Measurements from ENCODE around the gene SNAPIN.
A peak's percentile ranks its signal among the peaks of the same experiment; 100 is the strongest.

Gene SNAPIN

GRCh38 chr1:153658400-153659174, at the start of gene SNAPIN:
TSS of gene SNAPIN (plus strand) at chr1:153658703. CDS start at chr1:153658744, 41 bp downstream.
- peak within 1 kb of the TSS; percentile 97 for H3K27ac Mint-ChIP-seq
- H3K4me1 Mint-ChIP-seq (ENCODE audit: low read depth), result peaks cover 14% of the 10 kb centered on the region
- peaks cover 14% of the 10 kb centered on the region for H3K36me3 Mint-ChIP-seq (ENCODE audit: low read depth)
- no peaks in the 10 kb centered on the region for H3K27me3 Mint-ChIP-seq
- H3K4me3 Mint-ChIP-seq, result peak within 1 kb of the TSS; percentile 97
- DNase-seq, result peak; percentile 95
- no peaks in the 10 kb centered on the region for H3K9me3 Mint-ChIP-seq

GRCh38 chr1:153608742-153609584, 49.5 kb upstream of the SNAPIN start:
- Mint-ChIP-seq H3K9me3 (no peaks in the 10 kb centered on the region), H3K4me1 (ENCODE audit: low read depth) (no peaks in the 10 kb centered on the region), H3K27ac (no peak overlapping the region), H3K4me3 (no peak overlapping the region), H3K36me3 (ENCODE audit: low read depth) (no peaks in the 10 kb centered on the region), H3K27me3 (no peaks in the 10 kb centered on the region)
- DNase-seq, result no peak

GRCh38 chr1:153609585-153609907, 49.0 kb upstream of the SNAPIN start:
- no peak overlapping the region for H3K4me3 Mint-ChIP-seq
- no peaks in the 10 kb centered on the region for H3K9me3 Mint-ChIP-seq
- no peak for DNase-seq
- H3K27ac Mint-ChIP-seq, result no peak overlapping the region
- no peaks in the 10 kb centered on the region for H3K4me1 Mint-ChIP-seq (ENCODE audit: low read depth)
- no peaks in the 10 kb centered on the region for H3K27me3 Mint-ChIP-seq
- no peaks in the 10 kb centered on the region for H3K36me3 Mint-ChIP-seq (ENCODE audit: low read depth)

GRCh38 chr1:153610334-153610733, 48.2 kb upstream of the SNAPIN start:
- Mint-ChIP-seq H3K27ac (peak overlapping the region; percentile 55), H3K9me3 (no peaks in the 10 kb centered on the region), H3K4me1 (ENCODE audit: low read depth) (no peaks in the 10 kb centered on the region), H3K27me3 (no peaks in the 10 kb centered on the region), H3K4me3 (no peak overlapping the region), H3K36me3 (ENCODE audit: low read depth) (no peaks in the 10 kb centered on the region)
- no peak for DNase-seq

GRCh38 chr1:153610811-153611301, 47.6 kb upstream of the SNAPIN start:
- Mint-ChIP-seq H3K9me3 (no peaks in the 10 kb centered on the region), H3K27me3 (no peaks in the 10 kb centered on the region), H3K4me1 (ENCODE audit: low read depth) (peaks cover 2% of the 10 kb centered on the region), H3K36me3 (ENCODE audit: low read depth) (no peaks in the 10 kb centered on the region), H3K4me3 (no peak overlapping the region), H3K27ac (no peak overlapping the region)
- DNase-seq, result no peak

GRCh38 chr1:153611356-153611755, 47.1 kb upstream of the SNAPIN start:
- H3K9me3 Mint-ChIP-seq, result no peaks in the 10 kb centered on the region
- H3K27ac Mint-ChIP-seq, result no peak overlapping the region
- no peak overlapping the region for H3K4me3 Mint-ChIP-seq
- no peaks in the 10 kb centered on the region for H3K36me3 Mint-ChIP-seq (ENCODE audit: low read depth)
- no peak for DNase-seq
- no peaks in the 10 kb centered on the region for H3K27me3 Mint-ChIP-seq
- H3K4me1 Mint-ChIP-seq (ENCODE audit: low read depth), result peaks cover 5% of the 10 kb centered on the region

- H3K4me3 Mint-ChIP-seq, result no peak overlapping the region
- H3K9me3 Mint-ChIP-seq, result no peaks in the 10 kb centered on the region
- H3K27ac Mint-ChIP-seq, result no peak overlapping the region
- H3K4me1 Mint-ChIP-seq (ENCODE audit: low read depth), result peaks cover 10% of the 10 kb centered on the region
- H3K36me3 Mint-ChIP-seq (ENCODE audit: low read depth), result no peaks in the 10 kb centered on the region
- H3K27me3 Mint-ChIP-seq, result no peaks in the 10 kb centered on the region
- DNase-seq, result no peak
These were observed 46.3 kb upstream of the SNAPIN start for GRCh38 chr1:153612111-153612754.

- H3K9me3 Mint-ChIP-seq, result no peaks in the 10 kb centered on the region
- no peak within 1 kb of the TSS for H3K27ac Mint-ChIP-seq
- no peaks in the 10 kb centered on the region for H3K36me3 Mint-ChIP-seq (ENCODE audit: low read depth)
- H3K27me3 Mint-ChIP-seq, result no peaks in the 10 kb centered on the region
- no peak within 1 kb of the TSS for H3K4me3 Mint-ChIP-seq
- H3K4me1 Mint-ChIP-seq (ENCODE audit: low read depth), result peaks cover 16% of the 10 kb centered on the region
- no peak for DNase-seq
These were observed 45.7 kb upstream of the SNAPIN start, which contains the start of gene S100A16 for GRCh38 chr1:153612755-153613331. TSS of gene S100A16 (minus strand) at chr1:153613137. CDS start at chr1:153608151, 4,986 bp downstream.

GRCh38 chr1:153613406-153613805, 45.1 kb upstream of the SNAPIN start:
- Mint-ChIP-seq H3K4me3 (no peak overlapping the region), H3K9me3 (no peaks in the 10 kb centered on the region), H3K36me3 (ENCODE audit: low read depth) (no peaks in the 10 kb centered on the region), H3K27me3 (no peaks in the 10 kb centered on the region), H3K4me1 (ENCODE audit: low read depth) (peaks cover 18% of the 10 kb centered on the region), H3K27ac (no peak overlapping the region)
- DNase-seq, result no peak

- Mint-ChIP-seq H3K36me3 (ENCODE audit: low read depth) (no peaks in the 10 kb centered on the region), H3K27ac (no peak overlapping the region), H3K4me1 (ENCODE audit: low read depth) (peaks cover 18% of the 10 kb centered on the region), H3K27me3 (no peaks in the 10 kb centered on the region), H3K4me3 (no peak overlapping the region), H3K9me3 (no peaks in the 10 kb centered on the region)
- no peak for DNase-seq
These were observed 44.2 kb upstream of the SNAPIN start for GRCh38 chr1:153614189-153614900.

GRCh38 chr1:153614906-153615305, 43.6 kb upstream of the SNAPIN start:
- DNase-seq, result no peak
- H3K27ac Mint-ChIP-seq, result no peak overlapping the region
- peaks cover 18% of the 10 kb centered on the region for H3K4me1 Mint-ChIP-seq (ENCODE audit: low read depth)
- no peak overlapping the region for H3K4me3 Mint-ChIP-seq
- no peaks in the 10 kb centered on the region for H3K27me3 Mint-ChIP-seq
- H3K9me3 Mint-ChIP-seq, result no peaks in the 10 kb centered on the region
- no peaks in the 10 kb centered on the region for H3K36me3 Mint-ChIP-seq (ENCODE audit: low read depth)

GRCh38 chr1:153615406-153615805, 43.1 kb upstream of the SNAPIN start:
- Mint-ChIP-seq H3K27ac (no peak overlapping the region), H3K36me3 (ENCODE audit: low read depth) (no peaks in the 10 kb centered on the region), H3K4me1 (ENCODE audit: low read depth) (peaks cover 18% of the 10 kb centered on the region), H3K27me3 (no peaks in the 10 kb centered on the region), H3K4me3 (no peak overlapping the region), H3K9me3 (no peaks in the 10 kb centered on the region)
- no peak for DNase-seq

- no peaks in the 10 kb centered on the region for H3K27me3 Mint-ChIP-seq
- H3K9me3 Mint-ChIP-seq, result no peaks in the 10 kb centered on the region
- peaks cover 18% of the 10 kb centered on the region for H3K4me1 Mint-ChIP-seq (ENCODE audit: low read depth)
- no peak for DNase-seq
- no peak within 1 kb of the TSS for H3K27ac Mint-ChIP-seq
- H3K4me3 Mint-ChIP-seq, result no peak within 1 kb of the TSS
- H3K36me3 Mint-ChIP-seq (ENCODE audit: low read depth), result no peaks in the 10 kb centered on the region
These were observed 42.2 kb upstream of the SNAPIN start, which contains the start of gene S100A14 for GRCh38 chr1:153616144-153616916. TSS of gene S100A14 (minus strand) at chr1:153616325. CDS start at chr1:153615858, 467 bp downstream.

Measured in activated T-cell treated with anti-CD3 and anti-CD28 coated beads, Interleukin-2, amount 50 U/mL, for 24 hours (primary cell).